Adrenal gland (tissue), 5 donors: ENCODE measurements around the gene AGBL4.

Source experiments
- POLR2A ChIP-seq, 2 donors: fragments of 450-650 bp; IDR thresholded peaks; one replicate each; pipeline ENCODE4 v1.6.1; 2017; ENCODE audit warnings: antibody characterized with exemption in 2 of 2, mild to moderate bottlenecking in 2 of 2, moderate library complexity in 1 of 2
- TF ChIP-seq, protein P1 (sequence below), 6 experiments: fragments of 450-650 bp in 4 of 6; fragments of 200-600 bp in 2 of 6; sonication (generic) in 1 of 6; IDR thresholded peaks; 1 replicate in 5 of 6; 2 replicates in 1 of 6; pipeline versions ENCODE4 v1.5.1 to v1.8.0; 2016 to 2021; ENCODE audit warnings: antibody characterized with exemption in 6 of 6, mild to moderate bottlenecking in 2 of 6, moderate library complexity in 1 of 6
- donor health status: DM: no; HTN: no; CAD: no.

- TF ChIP-seq POLR2A (IDR thresholded peaks at IDR 0.05): no peak
- TF ChIP-seq, protein P1, sequence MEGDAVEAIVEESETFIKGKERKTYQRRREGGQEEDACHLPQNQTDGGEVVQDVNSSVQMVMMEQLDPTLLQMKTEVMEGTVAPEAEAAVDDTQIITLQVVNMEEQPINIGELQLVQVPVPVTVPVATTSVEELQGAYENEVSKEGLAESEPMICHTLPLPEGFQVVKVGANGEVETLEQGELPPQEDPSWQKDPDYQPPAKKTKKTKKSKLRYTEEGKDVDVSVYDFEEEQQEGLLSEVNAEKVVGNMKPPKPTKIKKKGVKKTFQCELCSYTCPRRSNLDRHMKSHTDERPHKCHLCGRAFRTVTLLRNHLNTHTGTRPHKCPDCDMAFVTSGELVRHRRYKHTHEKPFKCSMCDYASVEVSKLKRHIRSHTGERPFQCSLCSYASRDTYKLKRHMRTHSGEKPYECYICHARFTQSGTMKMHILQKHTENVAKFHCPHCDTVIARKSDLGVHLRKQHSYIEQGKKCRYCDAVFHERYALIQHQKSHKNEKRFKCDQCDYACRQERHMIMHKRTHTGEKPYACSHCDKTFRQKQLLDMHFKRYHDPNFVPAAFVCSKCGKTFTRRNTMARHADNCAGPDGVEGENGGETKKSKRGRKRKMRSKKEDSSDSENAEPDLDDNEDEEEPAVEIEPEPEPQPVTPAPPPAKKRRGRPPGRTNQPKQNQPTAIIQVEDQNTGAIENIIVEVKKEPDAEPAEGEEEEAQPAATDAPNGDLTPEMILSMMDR (IDR thresholded peaks at IDR 0.05): no peak
Measured at GRCh38 chr1:48717082-48717481, 1306.7 kb downstream of the AGBL4 start.
